Measurements from ENCODE around the gene MYRF. TPM values are rescaled to one million over a fixed set of nuclear protein-coding genes. Genes with fewer than 3 reads are reported as not detected.

Gene MYRF
- total RNA-seq, 1 donor from 2014 or later = not detected

- Histone ChIP-seq H3K4me3 (no peak overlapping the region), H3K27ac (no peak overlapping the region), H3K9me3 (no peaks in the 10 kb centered on the region), H3K27me3 (no peaks in the 10 kb centered on the region), H3K36me3 (no peaks in the 10 kb centered on the region), H3K4me1 (peaks cover 3 to 8% of the 10 kb centered on the region in 2 donors)
- intact Hi-C loops (cut with DNase I) = no loop called here
- no peak for TF ChIP-seq CTCF (IDR thresholded peaks at IDR 0.05)
- no peak for DNase-seq (ENCODE audit: low spot score in 2 of 2)
Measured at GRCh38 chr11:61751384-61751783, 1.1 kb upstream of the MYRF start.

GRCh38 chr11:61752925-61753521, 587 bp downstream of the MYRF start:
- Histone ChIP-seq H3K4me1 (peaks cover 3 to 8% of the 10 kb centered on the region in 2 donors), H3K27me3 (no peaks in the 10 kb centered on the region), H3K36me3 (no peaks in the 10 kb centered on the region), H3K9me3 (no peaks in the 10 kb centered on the region), H3K27ac (no peak overlapping the region), H3K4me3 (peak overlapping the region; percentile 53 to 63)
- DNase-seq (ENCODE audit: low spot score in 2 of 2) = no peak
- intact Hi-C loops (cut with DNase I) = no loop called here
- TF ChIP-seq CTCF (IDR thresholded peaks at IDR 0.05) = no peak

GRCh38 chr11:61753672-61754071, 1.2 kb downstream of the MYRF start:
- no peak overlapping the region for H3K27ac ChIP-seq
- H3K36me3 ChIP-seq = no peaks in the 10 kb centered on the region
- no peak overlapping the region for H3K4me3 ChIP-seq
- TF ChIP-seq CTCF (IDR thresholded peaks at IDR 0.05) = no peak
- no peak for DNase-seq (ENCODE audit: low spot score in 2 of 2)
- no peaks in the 10 kb centered on the region for H3K27me3 ChIP-seq
- H3K9me3 ChIP-seq = no peaks in the 10 kb centered on the region
- H3K4me1 ChIP-seq = peaks cover 3 to 8% of the 10 kb centered on the region in 2 donors
- intact Hi-C loops (cut with DNase I) = no loop called here

- Histone ChIP-seq H3K36me3 (no peaks in the 10 kb centered on the region), H3K27ac (no peak overlapping the region), H3K27me3 (no peaks in the 10 kb centered on the region), H3K9me3 (no peaks in the 10 kb centered on the region), H3K4me1 (peaks cover 3 to 8% of the 10 kb centered on the region in 2 donors), H3K4me3 (no peak overlapping the region)
- DNase-seq (ENCODE audit: low spot score in 2 of 2) = no peak
- TF ChIP-seq CTCF (IDR thresholded peaks at IDR 0.05) = no peak
- intact Hi-C loops (cut with DNase I) = no loop called here
Measured at GRCh38 chr11:61754534-61755482, 2.4 kb downstream of the MYRF start.

GRCh38 chr11:61756147-61756451, 3.7 kb downstream of the MYRF start:
- TF ChIP-seq CTCF (IDR thresholded peaks at IDR 0.05) = no peak
- Histone ChIP-seq H3K36me3 (no peaks in the 10 kb centered on the region), H3K4me1 (peaks cover 3 to 8% of the 10 kb centered on the region in 2 donors), H3K27me3 (no peaks in the 10 kb centered on the region), H3K27ac (no peak overlapping the region), H3K9me3 (no peaks in the 10 kb centered on the region), H3K4me3 (no peak overlapping the region)
- intact Hi-C loops (cut with DNase I) = no loop called here
- no peak for DNase-seq (ENCODE audit: low spot score in 2 of 2)

All from ascending aorta (tissue), 2 donors.